ENCODE measurements around the gene MICAL1.

Gene MICAL1

GRCh38 chr6:109455437-109456110, at the start of gene MICAL1:
TSS of gene MICAL1 (minus strand) at chr6:109455772. CDS start at chr6:109454196, 1,576 bp downstream.
- peak; percentile 21 for DNase-seq (ENCODE audit: low read depth)

- DNase-seq (ENCODE audit: low read depth): no peak
Measured at GRCh38 chr6:109503327-109504224, 48.0 kb upstream of the MICAL1 start.

DNA sequence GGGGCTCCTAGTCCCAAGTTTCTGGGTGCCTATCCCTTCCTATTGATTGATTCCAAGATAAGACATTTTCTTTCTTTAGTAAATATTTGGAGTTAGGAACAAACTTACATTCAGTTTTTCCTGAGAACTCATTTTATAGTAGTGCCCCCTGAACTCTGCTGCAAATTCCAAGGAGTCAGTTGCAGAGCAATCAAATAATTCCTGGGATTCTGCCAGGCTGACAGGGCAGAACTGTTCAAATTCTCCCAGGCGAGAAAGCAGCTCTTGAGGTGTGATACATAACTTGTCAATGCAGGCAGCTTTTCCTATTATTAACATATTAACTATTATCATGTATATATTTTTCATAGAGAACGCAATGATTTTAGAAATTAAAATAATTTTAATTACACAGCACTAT, 43.4 kb upstream of the MICAL1 start:
- no peak for DNase-seq (ENCODE audit: low read depth)

GRCh38 chr6:109498052-109498451, 42.5 kb upstream of the MICAL1 start:
- DNase-seq (ENCODE audit: low read depth): no peak

- no peak for DNase-seq (ENCODE audit: low read depth)
Measured at GRCh38 chr6:109496036-109496772, 40.6 kb upstream of the MICAL1 start.

DNA sequence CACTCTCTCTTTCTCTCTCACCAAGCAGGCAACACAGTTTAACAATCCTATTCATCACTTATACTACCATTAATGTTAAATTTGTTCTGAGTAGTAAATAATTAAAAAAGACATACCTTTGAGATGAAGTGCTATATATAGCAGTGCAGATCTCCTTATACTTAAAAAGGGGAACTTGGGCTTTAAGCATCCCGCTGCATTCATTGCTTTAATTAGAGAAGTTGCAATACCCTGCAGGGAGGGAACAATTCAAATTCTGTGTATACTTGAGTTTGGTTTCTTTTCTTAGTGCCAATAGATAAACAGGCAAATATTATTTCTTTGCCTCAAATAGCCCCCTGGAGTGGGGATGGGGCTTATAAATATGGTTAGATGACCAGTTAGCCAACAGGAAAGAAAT, 38.3 kb upstream of the MICAL1 start:
- no peak for DNase-seq (ENCODE audit: low read depth)

- DNase-seq (ENCODE audit: low read depth): peak; percentile 40
Measured at GRCh38 chr6:109491207-109491938, 35.8 kb upstream of the MICAL1 start.

DNA sequence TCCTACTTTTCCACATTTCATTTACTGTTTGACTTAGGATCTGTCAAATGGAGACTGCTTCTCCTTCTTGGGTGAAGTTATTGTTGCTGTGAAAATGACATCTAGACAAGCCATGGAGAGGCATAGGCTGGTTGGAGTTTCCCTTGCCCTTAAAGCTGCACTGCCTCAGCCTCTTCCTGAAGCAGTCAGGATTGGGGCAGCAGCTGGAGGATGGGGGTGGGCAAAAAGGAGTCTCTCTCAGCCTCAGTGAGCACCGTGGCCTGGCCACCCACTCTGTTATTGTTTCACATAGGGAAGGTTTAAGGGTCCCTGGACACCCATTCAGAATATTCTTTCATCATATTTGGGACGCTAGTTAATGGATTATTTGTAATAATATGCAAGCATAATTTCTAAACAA, 35.1 kb upstream of the MICAL1 start:
- DNase-seq (ENCODE audit: low read depth): no peak

DNA sequence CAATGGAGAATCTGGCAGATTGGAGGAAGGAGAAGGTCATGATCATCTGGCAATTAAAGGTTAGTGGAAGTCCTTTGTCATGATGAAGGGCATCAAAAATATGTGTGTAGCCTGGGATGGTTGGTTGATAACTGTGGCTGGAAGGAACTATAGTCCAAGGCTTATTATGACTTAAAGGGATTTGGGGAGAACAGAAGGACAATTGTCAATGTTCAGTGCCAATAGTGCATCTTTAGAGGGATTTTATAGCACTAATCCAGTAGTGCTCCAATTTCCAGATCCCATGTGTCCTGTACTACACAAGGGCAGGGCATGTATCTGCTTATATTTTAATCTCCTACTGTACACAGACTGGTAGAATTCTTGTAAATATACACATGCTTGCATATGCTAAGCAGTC, 32.4 kb upstream of the MICAL1 start:
- no peak for DNase-seq (ENCODE audit: low read depth)

DNA sequence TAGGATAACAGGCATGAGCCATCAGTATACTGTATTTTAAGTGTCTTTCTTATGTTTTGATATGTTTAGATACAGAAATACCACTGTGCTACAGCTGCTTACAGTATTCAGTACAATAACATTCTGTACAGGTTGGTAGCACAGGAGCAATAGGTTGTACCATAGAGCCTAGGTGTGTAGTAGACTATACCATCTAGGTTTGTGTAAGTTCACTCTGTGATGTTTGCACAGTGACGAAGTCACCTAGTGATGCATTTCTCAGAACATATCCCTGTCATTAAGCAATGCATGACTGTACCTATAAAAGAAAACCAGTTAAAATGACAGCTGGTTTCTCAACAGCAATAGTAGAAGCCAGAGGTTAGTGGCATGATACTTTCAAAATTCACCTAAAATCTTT, 30.5 kb upstream of the MICAL1 start:
- no peak for DNase-seq (ENCODE audit: low read depth)

DNA sequence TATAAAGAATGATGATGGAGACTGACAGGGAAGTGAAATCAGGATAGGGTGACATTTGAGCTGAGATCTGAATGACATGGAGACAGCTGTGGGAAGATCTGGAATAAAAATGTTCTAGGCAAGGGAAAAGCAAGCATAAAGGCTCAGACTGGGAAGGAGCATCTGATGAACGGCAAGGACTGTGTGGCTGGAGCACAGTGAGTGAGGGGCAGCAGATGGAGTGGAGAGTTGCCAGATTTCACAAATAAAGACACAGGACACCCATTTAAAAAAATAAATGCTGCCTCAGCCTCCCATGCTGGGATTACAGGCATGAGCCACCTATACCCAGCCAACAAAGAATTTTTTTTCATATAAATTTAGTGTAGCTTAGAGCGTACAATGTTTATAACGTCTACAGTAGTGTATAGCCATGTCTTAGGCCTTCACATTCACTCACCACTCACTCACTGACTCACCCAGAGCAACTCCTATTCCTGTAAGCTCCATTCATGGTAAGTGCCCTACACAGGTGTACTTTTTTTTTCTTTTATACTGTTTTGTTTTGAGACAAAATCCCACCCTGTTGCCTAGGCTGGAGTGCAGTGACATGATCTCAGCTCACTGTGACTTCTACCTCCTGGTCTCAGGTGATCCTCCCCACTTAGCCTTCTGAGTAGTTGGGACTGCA, 29.8 kb upstream of the MICAL1 start:
- DNase-seq (ENCODE audit: low read depth): no peak

DNA sequence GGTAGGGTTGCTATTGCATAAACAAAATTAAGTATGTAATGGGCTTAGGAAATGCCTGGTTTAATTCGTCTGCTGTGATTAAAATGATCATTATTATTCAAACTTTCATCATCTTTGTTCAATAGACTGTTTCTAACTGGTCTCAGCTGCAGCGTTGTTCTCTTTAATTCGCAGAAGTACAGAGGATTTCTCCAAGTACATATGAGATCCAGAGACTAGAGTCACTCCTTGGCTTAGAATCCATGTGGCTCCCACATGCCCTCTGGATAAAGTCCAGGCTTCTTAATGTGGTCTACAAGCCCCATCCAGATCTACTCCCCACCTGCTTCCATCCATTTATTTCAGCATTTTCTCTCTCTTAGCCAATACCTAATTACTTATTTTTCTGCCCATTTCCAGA, 28.6 kb upstream of the MICAL1 start:
- no peak for DNase-seq (ENCODE audit: low read depth)

GRCh38 chr6:109483735-109484057, 28.1 kb upstream of the MICAL1 start:
- DNase-seq (ENCODE audit: low read depth): no peak

DNA sequence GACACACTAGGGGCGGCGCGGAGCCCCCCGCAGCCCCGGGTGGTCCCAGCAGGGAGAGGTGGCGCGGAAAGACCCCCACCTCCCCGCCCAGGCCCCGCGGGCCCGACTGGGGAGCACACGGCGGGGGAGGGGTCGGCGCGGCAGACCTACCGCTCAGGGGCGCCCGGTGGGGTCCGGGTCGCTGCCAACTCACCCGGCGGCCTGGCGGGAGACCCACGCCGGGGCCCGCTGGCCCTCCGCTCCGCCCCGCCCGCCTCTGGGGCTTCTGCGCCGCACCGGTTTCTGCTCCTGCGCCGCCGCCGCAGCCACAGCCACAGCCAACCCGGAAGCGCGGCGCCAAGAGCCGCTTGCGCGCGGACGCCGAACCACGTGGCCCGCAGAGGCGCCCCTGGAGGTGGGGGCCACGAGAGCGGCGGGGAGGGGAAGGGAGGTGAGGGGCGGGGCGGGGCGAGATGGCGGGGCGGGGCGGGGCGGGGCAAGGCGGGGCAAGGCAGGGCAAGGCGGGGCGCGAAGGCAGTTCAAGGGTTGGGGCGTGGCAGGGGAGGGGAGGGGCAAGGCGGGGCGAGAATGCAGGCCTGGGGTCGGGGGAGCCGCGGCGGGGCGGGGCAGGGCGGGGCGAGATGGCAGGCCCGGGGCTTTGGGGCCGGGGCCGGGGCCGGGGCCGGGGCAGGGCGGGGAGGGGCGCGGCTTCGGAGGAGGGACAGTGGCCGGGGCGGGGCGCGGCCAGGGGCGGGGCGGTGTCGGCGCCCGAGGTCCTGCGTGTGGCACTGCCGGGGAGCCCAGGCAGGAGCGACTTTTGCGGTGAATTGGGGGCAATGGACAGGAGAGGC, 27.5 kb upstream of the MICAL1 start, which contains the start of gene ZBTB24:
TSS of gene ZBTB24 (minus strand) at position 315 of the 830 bp plus-strand sequence. CDS start 1,193 bp downstream, outside the sequence.
- peak; percentile 82 for DNase-seq (ENCODE audit: low read depth)

DNA sequence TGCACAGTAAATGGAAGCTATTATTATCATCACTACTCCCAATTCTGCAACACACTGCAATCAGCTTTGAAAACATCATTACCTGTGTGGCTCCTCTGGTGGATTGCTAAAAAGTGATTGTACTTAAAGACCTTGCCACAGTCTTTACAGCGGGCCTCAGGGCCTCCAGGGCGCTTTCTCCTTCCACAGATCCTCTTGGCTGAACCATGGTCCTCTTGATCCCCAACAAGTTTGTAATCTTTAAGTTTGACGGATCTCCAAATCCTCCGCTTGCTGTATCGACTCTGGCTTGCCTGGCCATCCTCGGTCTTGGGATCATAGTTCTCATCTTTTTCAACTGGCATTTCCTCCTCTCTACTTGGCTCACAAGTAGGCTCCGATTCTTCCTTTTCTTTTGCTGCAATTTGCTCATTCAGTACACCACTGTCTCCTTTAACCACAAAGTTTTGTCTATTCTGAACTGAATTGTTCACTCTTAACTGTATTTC, 25.5 kb upstream of the MICAL1 start:
- DNase-seq (ENCODE audit: low read depth): no peak

DNA sequence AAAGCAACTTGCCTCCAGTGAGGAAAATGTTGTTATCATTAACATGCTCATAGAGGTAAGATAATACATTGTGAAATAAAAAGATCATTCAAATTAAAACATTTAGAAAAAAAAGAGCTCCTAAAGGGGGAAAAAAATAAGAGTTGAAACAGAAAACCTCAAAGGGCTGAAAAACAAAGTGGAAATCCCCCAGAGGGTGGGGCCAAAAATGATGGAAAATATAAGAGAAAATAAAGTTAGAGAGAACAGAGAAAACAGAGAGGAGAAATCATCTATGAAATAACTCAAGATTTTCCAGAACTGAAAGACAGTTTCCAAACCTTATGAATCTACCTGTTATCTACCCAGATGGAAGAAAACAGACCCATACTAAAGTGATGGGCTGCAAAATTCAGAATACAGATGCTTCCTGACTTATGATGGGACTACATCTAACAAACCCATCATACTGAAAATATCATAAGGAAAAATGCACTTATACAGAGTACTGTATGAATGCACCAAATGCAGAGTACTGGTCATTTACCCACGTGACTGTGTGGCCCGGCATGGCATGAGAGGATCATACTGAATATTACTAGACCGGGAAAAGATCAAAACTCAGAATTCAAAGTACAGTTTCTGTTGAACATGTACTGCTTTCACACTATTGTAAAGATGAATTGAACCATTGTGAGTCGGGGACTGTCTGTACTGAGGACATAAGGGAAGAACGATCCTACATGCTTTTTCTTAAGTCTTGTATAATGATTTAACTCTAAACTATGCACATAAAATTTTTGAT, 23.5 kb upstream of the MICAL1 start:
- DNase-seq (ENCODE audit: low read depth): no peak

DNA sequence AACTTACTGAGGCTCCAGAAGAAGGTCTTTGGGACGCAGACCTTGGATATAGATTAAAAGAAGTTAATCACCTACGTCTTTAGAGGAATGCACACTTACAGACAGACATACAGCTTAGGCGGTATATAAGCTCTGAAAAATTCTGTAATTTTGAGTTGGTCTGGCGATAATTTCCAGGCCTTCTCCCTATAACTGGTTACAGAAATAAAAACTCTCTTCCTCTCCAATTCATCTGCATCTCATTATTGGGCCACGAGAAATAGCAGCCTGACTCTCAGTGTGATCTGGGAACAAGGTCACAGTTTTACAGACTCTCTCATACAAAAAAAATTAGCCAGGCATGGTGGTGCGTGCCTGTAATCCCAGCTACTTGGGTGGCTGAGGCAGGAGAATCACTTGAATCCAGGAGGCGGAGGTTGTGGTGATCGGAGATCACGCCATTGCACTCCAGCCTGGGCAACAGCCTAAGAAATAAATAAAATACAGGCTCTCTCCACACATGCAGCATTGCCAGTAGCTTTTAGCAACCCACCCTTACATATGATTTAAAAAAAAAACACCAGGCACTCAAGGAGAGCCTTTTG, 22.7 kb upstream of the MICAL1 start:
- DNase-seq (ENCODE audit: low read depth): peak; percentile 15

GRCh38 chr6:109477725-109478124, 22.2 kb upstream of the MICAL1 start:
- no peak for DNase-seq (ENCODE audit: low read depth)

- no peak for DNase-seq (ENCODE audit: low read depth)
Measured at GRCh38 chr6:109477184-109477583, 21.6 kb upstream of the MICAL1 start.

Data from amniotic epithelial cell (primary cell).